Activated CD8-positive, alpha-beta memory T cell treated with anti-CD3 and anti-CD28 coated beads, Interleukin-2, amount 50 U/mL, for 24 hours (primary cell): ENCODE data around the gene TMC7.
"Not testable (repeated sequence)": the region's sequence is repeated elsewhere in the genome, so short reads cannot be mapped to it uniquely, and the experiment has no call there.

Source experiments
- DNase-seq: peaks from one replicate; pipeline ENCODE4 v3.0.0-alpha.2; 2020; ENCODE audit errors: extremely low read depth

Gene TMC7

DNA sequence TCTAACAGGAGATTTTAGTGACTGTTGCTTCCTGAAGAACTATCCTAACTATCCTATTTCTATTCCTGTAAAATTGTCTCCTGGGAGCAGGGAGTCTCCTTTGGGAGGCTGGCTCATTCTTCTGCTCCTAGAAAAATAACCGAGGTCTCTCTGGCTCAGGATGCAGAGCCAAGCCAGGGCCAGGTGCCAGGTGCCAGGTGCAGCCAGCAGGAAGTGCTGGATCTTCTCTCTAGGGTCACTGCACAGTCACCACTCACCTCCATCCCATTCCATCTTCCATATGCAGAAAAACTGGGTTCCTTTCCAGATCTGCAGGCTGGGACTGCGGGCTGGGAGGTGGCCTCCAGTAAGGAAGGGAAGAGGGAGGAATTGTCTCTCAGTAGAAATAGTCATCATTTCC is 3.8 kb upstream of the TMC7 start:
- no peak for DNase-seq

- no peak for DNase-seq
Observed at GRCh38 chr16:18984435-18985005, 786 bp downstream of the TMC7 start.

GRCh38 chr16:18985256-18985655 is 1.5 kb downstream of the TMC7 start:
- DNase-seq, result not testable (repeated sequence)

- DNase-seq, result not testable (repeated sequence)
Observed at GRCh38 chr16:18991731-18992130, 8.0 kb downstream of the TMC7 start.

- DNase-seq, result not testable (repeated sequence)
Observed at GRCh38 chr16:18993531-18993930, 9.8 kb downstream of the TMC7 start.

DNA sequence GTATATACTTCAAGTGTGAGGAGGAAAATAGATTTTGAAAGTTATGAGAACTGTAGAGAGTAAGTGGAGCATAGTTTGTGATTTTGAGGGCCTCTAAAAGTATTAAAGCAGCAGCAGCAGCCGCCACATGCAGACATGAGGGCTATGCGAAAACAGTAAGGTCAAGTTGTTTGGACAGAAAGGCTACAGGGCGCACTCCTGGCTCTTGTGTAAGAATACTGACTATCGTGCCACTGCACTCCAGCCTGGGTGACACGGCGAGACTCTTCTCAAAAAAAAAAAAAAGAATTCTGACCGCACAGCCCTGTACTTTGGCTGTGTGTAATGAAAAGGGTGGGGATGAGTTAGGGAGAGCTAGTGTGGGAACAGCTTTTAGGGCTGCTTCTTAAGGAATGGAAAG is 10.4 kb downstream of the TMC7 start:
- DNase-seq, result not testable (repeated sequence)

GRCh38 chr16:18995406-18995805 is 11.7 kb downstream of the TMC7 start:
- not testable (repeated sequence) for DNase-seq

GRCh38 chr16:18996536-18996935 is 12.8 kb downstream of the TMC7 start:
- DNase-seq, result not testable (repeated sequence)

GRCh38 chr16:18997001-18997400 is 13.3 kb downstream of the TMC7 start:
- not testable (repeated sequence) for DNase-seq

DNA sequence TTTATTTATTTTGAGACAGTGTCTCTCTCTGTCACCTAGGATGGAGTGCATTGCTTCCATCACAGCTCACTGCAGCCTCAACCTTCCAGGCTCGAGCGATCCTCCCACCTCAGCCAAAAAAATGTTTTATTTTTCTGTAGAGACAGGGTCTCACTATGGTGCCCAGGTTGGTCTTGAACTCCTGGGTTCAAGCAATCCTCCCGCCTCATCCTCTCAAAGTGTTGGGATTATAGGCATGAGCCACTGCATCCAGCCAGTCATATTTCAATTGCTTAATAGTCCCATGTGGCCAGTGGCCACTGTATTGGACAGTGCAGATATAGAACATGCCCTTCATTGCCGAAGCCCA is 15.3 kb downstream of the TMC7 start:
- no peak for DNase-seq

DNA sequence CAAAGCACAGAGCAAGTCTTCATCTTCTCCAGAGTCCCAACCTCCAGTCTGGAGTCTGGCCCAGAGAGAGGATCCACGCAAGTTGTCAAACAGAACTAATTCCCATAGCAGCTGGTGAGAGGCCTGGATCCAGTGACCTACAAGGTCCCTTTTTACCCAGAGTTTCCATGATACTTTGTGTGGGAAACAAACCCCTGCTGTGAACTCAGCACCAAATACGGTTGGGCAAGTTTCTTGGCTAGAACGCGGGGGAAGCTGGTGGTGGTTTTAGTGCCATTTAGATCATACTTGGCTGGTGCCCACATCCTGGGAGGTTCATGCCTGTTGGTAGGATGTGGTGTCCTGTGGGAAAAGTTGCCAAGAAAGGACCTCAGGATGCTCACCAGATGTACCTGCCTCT is 18.1 kb downstream of the TMC7 start:
- DNase-seq, result no peak

DNA sequence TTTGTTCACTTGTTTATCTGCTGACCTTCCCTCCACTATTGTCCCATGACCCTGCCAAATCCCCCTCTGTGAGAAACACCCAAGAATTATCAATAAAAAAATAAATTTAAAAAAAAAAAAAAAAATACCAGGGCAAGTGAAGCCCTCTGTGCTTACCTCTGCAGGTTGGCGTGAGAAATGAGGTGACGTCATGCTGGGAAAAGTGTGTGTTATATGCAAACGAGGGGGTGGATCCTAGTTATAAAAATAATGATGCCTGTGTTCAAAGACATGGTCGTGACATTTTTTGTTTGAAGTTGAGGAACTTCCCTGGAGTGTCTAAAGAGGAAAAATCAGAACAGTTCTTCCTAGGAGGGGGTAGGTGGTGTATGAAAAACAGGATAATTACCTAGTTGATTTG is 20.2 kb downstream of the TMC7 start:
- DNase-seq, result no peak

GRCh38 chr16:19005561-19006445 is 22.1 kb downstream of the TMC7 start:
- no peak for DNase-seq

GRCh38 chr16:19006446-19007315 is 22.9 kb downstream of the TMC7 start:
- DNase-seq, result no peak

DNA sequence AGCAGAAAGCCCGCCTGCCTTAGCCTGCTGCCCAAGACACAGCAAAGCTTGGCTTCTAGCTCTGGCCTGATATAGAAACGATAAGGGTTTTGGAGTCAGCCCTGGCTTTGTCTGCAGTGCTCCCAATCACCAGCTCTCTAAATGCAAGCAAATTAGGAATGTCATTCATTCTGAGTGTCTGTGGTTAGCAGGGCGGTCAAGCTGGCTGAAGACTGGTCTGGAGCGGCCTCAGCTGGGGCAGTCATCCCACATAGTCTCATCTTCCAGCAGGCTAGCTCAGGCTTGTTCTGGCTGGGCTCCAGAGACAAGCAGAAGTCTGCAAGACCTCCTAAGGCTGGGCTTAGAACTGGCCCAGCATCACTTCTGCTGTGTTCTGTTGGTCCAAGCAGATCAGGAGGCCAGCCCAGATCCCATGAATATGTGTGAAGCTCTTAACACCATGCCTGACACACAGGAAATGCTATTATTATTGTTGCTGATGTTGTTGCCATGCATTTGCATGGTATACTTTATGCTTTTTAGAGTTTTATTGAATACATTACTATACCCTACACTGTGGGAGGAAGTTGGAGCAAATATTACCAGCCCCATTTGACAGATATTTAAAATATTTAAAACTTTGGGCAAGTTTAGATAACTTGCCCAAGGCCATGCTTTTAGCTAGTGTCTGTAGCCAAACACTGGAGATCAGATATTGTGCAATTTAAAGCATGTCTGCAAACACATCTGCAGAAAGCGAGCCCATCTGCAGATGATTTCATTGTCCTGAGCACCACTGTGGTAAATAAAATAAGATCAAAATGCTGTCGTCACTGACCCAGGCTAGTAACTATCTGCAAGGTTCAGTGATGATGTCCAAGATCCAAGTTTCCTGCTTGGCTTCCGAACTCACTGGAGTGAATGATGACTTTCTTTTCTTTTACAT is 24.8 kb downstream of the TMC7 start:
- no peak for DNase-seq

GRCh38 chr16:19011169-19011731 is 27.5 kb downstream of the TMC7 start:
- no peak for DNase-seq

- no peak for DNase-seq
Observed at GRCh38 chr16:19014461-19014860, 30.7 kb downstream of the TMC7 start.

DNA sequence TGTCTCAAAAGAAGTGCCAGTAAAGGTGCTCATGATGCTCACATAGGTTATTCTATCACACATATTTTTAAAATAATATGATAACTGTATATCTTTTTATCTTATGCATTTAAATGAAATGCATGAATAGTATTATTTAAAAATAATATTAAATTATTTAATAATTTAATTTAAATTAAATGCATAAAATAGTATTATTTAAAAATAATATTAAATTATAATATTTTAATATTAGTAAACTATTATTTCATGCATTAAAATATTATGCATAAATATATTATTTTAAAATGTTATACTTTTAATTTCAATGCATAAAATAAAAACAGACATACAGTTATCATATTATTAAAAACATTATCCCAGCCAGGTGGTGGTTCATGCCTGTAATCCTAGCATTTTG is 33.4 kb downstream of the TMC7 start:
- DNase-seq, result no peak

- no peak for DNase-seq
Observed at GRCh38 chr16:19020689-19021088, 37.0 kb downstream of the TMC7 start.

GRCh38 chr16:19021747-19022146 is 38.0 kb downstream of the TMC7 start:
- no peak for DNase-seq

DNA sequence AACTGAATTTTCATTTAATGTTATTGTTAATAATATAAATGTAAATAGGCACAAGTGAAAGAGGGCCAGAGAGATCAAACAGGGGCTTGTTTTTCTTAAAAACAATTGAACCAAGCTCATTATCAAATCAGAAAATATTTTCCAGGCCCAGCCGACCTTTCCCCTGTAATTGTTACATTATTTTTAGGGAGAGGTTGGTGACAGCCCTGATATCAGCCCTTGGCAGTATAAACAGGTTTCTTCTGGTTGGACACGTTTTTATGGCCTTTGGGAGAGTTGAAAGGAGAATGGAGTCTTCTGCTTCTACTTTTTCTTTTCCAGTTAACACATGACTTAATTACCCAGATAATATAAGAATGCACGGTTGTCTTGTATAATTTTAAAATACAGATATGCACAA is 43.7 kb downstream of the TMC7 start:
- no peak for DNase-seq
